ENCODE data around the gene LONRF2. TPM values are rescaled to one million over a fixed set of nuclear protein-coding genes. Genes with fewer than 3 reads are reported as not detected.

Gene LONRF2
- total RNA-seq, 4 donors from 2014 or later: 0.35 to 3.1 (median 1.6) TPM

DNA sequence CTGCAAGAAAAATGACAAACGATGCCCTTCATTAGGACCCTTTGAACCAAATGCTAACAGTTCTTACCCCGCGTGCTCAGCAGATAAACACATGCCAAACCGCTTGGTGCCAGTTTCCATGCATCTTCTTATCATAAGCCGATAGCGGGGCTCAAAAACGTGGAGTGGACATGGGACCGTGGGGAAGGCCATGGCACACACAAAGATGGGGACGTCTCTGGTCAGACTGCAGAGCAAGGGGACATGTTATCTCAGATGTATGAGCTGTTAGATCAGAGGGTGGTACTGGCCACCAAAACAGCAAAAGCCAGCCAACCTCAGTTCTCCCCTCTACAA, 28.2 kb downstream of the LONRF2 start:
- no peaks in the 10 kb centered on the region for H3K27me3 ChIP-seq
- H3K36me3 ChIP-seq: no peaks in the 10 kb centered on the region
- H3K9me3 ChIP-seq: no peaks in the 10 kb centered on the region
- TF ChIP-seq CTCF (IDR thresholded peaks at IDR 0.05): no peak
- TF ChIP-seq POLR2A (IDR thresholded peaks at IDR 0.05): no peak
- no peak for DNase-seq
- H3K4me3 ChIP-seq: no peak overlapping the region
- H3K4me1 ChIP-seq: no peaks in the 10 kb centered on the region
- no peak overlapping the region for H3K27ac ChIP-seq

- no peaks in the 10 kb centered on the region for H3K36me3 ChIP-seq
Observed at GRCh38 chr2:100293341-100294161, 28.8 kb downstream of the LONRF2 start.

GRCh38 chr2:100292022-100292580, 30.2 kb downstream of the LONRF2 start:
- TF ChIP-seq CTCF (IDR thresholded peaks at IDR 0.05) (no peak), POLR2A (IDR thresholded peaks at IDR 0.05) (no peak)
- Histone ChIP-seq H3K9me3 (no peaks in the 10 kb centered on the region), H3K36me3 (no peaks in the 10 kb centered on the region), H3K27me3 (no peaks in the 10 kb centered on the region), H3K4me1 (no peaks in the 10 kb centered on the region), H3K4me3 (no peak overlapping the region), H3K27ac (peak overlapping the region in 1 of 4 donors; percentile 28)
- DNase-seq: no peak

More at GRCh38 chr2:100293341-100294161, 28.8 kb downstream of the LONRF2 start:
- no peak overlapping the region for H3K27ac ChIP-seq
- H3K9me3 ChIP-seq: no peaks in the 10 kb centered on the region
- H3K27me3 ChIP-seq: no peaks in the 10 kb centered on the region
- no peak for DNase-seq
- no peaks in the 10 kb centered on the region for H3K4me1 ChIP-seq
- H3K4me3 ChIP-seq: no peak overlapping the region
- TF ChIP-seq CTCF (IDR thresholded peaks at IDR 0.05) (no peak), POLR2A (IDR thresholded peaks at IDR 0.05) (no peak)

DNA sequence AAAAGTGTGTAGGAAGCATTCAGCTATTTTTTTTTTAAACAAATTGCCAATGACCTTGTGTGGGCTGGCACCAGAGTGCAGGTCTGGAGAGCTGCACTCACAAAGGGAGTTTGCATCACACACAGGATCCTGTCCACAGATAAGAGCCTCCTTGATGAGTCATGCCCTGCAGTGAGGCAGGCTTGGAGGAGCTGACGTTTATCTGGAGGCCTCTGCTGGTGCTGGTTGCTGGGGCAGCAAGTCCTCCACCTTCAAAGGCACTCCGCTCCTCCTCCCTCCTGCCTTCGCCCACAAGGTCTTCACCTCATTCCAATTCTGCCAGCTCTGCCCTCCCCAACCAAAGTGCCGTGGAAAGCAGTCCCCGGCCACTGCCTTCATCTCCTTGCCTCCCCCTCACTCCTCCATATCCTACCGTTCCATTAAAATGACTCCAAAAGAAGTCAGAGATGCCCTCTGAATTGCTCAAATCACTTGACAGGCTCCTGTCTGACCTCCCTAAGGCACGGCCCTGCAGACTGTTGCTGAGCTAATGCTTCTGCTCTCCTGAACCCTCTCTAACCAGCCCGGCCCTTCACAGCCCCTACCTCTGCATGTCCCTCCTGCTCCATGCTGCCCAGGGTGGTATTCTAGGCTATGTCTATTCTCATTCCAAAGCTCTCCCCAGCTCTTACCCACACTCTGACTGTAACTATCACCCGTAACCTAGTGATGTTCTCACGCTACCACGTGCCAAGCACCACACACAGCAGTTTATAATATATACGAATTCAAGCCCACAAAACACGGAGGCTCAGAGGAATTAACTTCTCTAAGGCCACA, 30.9 kb downstream of the LONRF2 start:
- H3K27me3 ChIP-seq: no peaks in the 10 kb centered on the region
- no peaks in the 10 kb centered on the region for H3K36me3 ChIP-seq
- no peak overlapping the region for H3K4me3 ChIP-seq
- peak overlapping the region in 1 of 4 donors; percentile 28 for H3K27ac ChIP-seq
- no peaks in the 10 kb centered on the region for H3K4me1 ChIP-seq
- TF ChIP-seq CTCF (IDR thresholded peaks at IDR 0.05): no peak
- no peaks in the 10 kb centered on the region for H3K9me3 ChIP-seq
- peak in 1 of 3 donors; percentile 25 for DNase-seq

GRCh38 chr2:100290718-100291151, 31.6 kb downstream of the LONRF2 start:
- Histone ChIP-seq H3K27me3 (no peaks in the 10 kb centered on the region), H3K36me3 (no peaks in the 10 kb centered on the region), H3K9me3 (no peaks in the 10 kb centered on the region), H3K4me1 (no peaks in the 10 kb centered on the region), H3K4me3 (no peak overlapping the region), H3K27ac (no peak overlapping the region)
- DNase-seq: no peak
- TF ChIP-seq POLR2A (IDR thresholded peaks at IDR 0.05) (no peak), CTCF (IDR thresholded peaks at IDR 0.05) (no peak)
